H7 (cell line): Measurements from ENCODE around the gene TRPV4. TPM values are rescaled to one million over a fixed set of nuclear protein-coding genes. Genes with fewer than 3 reads are reported as not detected.

Source experiments
- DNase-seq: peaks from one replicate; pipeline ENCODE4 v3.0.0; 2012
- H3K27me3 ChIP-seq: 2 replicates; pipeline ENCODE4 v1.6.0; 2011; ENCODE audit warnings: mild to moderate bottlenecking, low read length; ENCODE audit not compliant: control insufficient read depth, insufficient read depth
- H3K36me3 ChIP-seq: replicated peaks from 2 replicates; pipeline ENCODE4 v1.5.1; 2011; ENCODE audit warnings: low read length; ENCODE audit not compliant: control insufficient read depth, insufficient read depth
- H3K4me3 ChIP-seq: 2 replicates; pipeline ENCODE4 v1.5.1; 2011; ENCODE audit warnings: low read depth, mild to moderate bottlenecking, control low read depth, low read length, moderate library complexity; ENCODE audit not compliant: insufficient read depth
- total RNA-seq: library from RNA; depleted of rRNA; stranded (reverse); fragments of >200 nt; shearing (Covaris generic); gene quantifications from 2 replicates; pipeline ENCODE4 v1.2.3, GENCODE V29; 2014

Gene TRPV4
- total RNA-seq, 1 experiment from 2014 or later: 1.6 TPM

GRCh38 chr12:109795023-109795422, 38.2 kb downstream of the TRPV4 start:
- H3K4me3 ChIP-seq: no peak overlapping the region
- no peak for DNase-seq
- no peaks in the 10 kb centered on the region for H3K27me3 ChIP-seq
- no peaks in the 10 kb centered on the region for H3K36me3 ChIP-seq

- DNase-seq: peak; percentile 63
- Histone ChIP-seq H3K36me3 (no peaks in the 10 kb centered on the region), H3K27me3 (no peaks in the 10 kb centered on the region), H3K4me3 (no peak overlapping the region)
Observed at GRCh38 chr12:109793826-109794501, 39.2 kb downstream of the TRPV4 start.

GRCh38 chr12:109793411-109793810, 39.8 kb downstream of the TRPV4 start:
- peak; percentile 57 for DNase-seq
- no peak overlapping the region for H3K4me3 ChIP-seq
- no peaks in the 10 kb centered on the region for H3K27me3 ChIP-seq
- H3K36me3 ChIP-seq: no peaks in the 10 kb centered on the region

GRCh38 chr12:109792992-109793391, 40.2 kb downstream of the TRPV4 start:
- DNase-seq: peak; percentile 10
- H3K27me3 ChIP-seq: no peaks in the 10 kb centered on the region
- H3K36me3 ChIP-seq: no peaks in the 10 kb centered on the region
- no peak overlapping the region for H3K4me3 ChIP-seq

GRCh38 chr12:109789526-109790048, 43.6 kb downstream of the TRPV4 start:
- peak; percentile 51 for DNase-seq
- no peaks in the 10 kb centered on the region; the same call in 1 of the 2 replicates for H3K36me3 ChIP-seq
- H3K27me3 ChIP-seq: no peaks in the 10 kb centered on the region
- no peak overlapping the region for H3K4me3 ChIP-seq

- Histone ChIP-seq H3K4me3 (no peak overlapping the region), H3K36me3 (no peaks in the 10 kb centered on the region; the same call in none of the 2 replicates), H3K27me3 (no peaks in the 10 kb centered on the region)
- no peak for DNase-seq
Observed at GRCh38 chr12:109786799-109787198, 46.4 kb downstream of the TRPV4 start.

GRCh38 chr12:109785854-109786253, 47.3 kb downstream of the TRPV4 start:
- DNase-seq: no peak
- H3K4me3 ChIP-seq: no peak overlapping the region
- no peaks in the 10 kb centered on the region; the same call in none of the 2 replicates for H3K36me3 ChIP-seq
- no peaks in the 10 kb centered on the region for H3K27me3 ChIP-seq

GRCh38 chr12:109783965-109784244, 49.3 kb downstream of the TRPV4 start:
- DNase-seq: no peak
- Histone ChIP-seq H3K36me3 (no peaks in the 10 kb centered on the region; the same call in none of the 2 replicates), H3K27me3 (no peaks in the 10 kb centered on the region), H3K4me3 (no peak overlapping the region)

GRCh38 chr12:109783135-109783964, 49.8 kb downstream of the TRPV4 start:
- H3K36me3 ChIP-seq: no peaks in the 10 kb centered on the region; the same call in none of the 2 replicates
- no peaks in the 10 kb centered on the region for H3K27me3 ChIP-seq
- DNase-seq: no peak
- no peak overlapping the region for H3K4me3 ChIP-seq

GRCh38 chr12:109782326-109782703, 50.9 kb downstream of the TRPV4 start:
- Histone ChIP-seq H3K4me3 (no peak overlapping the region), H3K36me3 (no peaks in the 10 kb centered on the region; the same call in none of the 2 replicates), H3K27me3 (no peaks in the 10 kb centered on the region)
- DNase-seq: no peak

- Histone ChIP-seq H3K36me3 (no peaks in the 10 kb centered on the region; the same call in none of the 2 replicates), H3K4me3 (no peak overlapping the region), H3K27me3 (no peaks in the 10 kb centered on the region)
- DNase-seq: no peak
Observed at GRCh38 chr12:109781668-109782325, 51.4 kb downstream of the TRPV4 start.

- DNase-seq: peak; percentile 43
- no peaks in the 10 kb centered on the region for H3K27me3 ChIP-seq
Observed at GRCh38 chr12:109779382-109779781, 53.8 kb downstream of the TRPV4 start.

GRCh38 chr12:109778684-109779083, 54.5 kb downstream of the TRPV4 start:
- no peak overlapping the region for H3K4me3 ChIP-seq
- H3K36me3 ChIP-seq: no peaks in the 10 kb centered on the region
- DNase-seq: no peak
- no peaks in the 10 kb centered on the region for H3K27me3 ChIP-seq

More at GRCh38 chr12:109779382-109779781, 53.8 kb downstream of the TRPV4 start:
- Histone ChIP-seq H3K4me3 (no peak overlapping the region), H3K36me3 (no peaks in the 10 kb centered on the region; the same call in 1 of the 2 replicates)

- DNase-seq: peak; percentile 89
- no peaks in the 10 kb centered on the region for H3K36me3 ChIP-seq
- H3K4me3 ChIP-seq: no peak overlapping the region
- H3K27me3 ChIP-seq: no peaks in the 10 kb centered on the region
Observed at GRCh38 chr12:109777544-109777943, 55.7 kb downstream of the TRPV4 start.
